Measurements from ENCODE around the gene UBXN6.
A peak's percentile ranks its signal among the peaks of the same experiment; 100 is the strongest.

The UBXN6 gene

DNA sequence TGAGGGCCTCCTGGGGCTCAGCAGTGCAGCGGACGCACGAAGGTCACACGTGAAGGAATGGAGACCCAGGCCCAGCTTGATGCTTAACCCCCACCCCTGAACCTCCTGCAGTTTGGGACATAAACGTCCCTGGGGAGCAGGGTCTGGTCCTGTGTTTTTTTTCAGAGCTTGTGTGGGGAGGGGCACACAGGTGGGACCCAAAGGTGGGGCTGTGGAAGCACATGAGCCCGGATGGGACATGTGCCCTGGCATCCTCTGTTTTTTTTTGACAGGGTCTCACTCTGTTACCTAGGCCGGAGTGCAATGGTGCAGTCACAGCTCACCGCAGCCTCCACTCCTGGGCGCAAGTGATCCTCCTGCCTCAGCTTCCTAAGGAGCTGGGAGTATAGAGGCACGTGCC is 20.5 kb downstream of the UBXN6 start:
- no peak for DNase-seq

DNA sequence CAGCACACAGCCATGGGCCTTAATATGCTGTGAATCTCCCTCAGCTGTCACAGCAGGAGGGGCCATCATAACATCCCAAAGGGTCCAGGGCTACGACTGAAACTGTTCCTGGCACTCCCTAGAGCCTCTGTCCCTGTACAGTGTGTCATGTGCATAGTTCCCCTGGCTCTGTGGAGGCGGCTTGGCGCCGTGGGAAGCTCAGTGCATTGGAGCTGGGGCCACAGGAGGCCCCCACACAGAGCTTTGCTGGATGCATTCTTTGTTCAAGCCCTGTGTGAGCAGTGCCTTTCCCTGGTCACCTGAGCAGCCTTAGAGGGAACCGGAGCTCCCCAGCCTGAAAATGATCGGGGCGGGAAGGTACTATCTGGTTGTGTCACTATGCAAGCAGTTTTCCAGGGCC is 21.4 kb downstream of the UBXN6 start:
- no peak for DNase-seq

DNA sequence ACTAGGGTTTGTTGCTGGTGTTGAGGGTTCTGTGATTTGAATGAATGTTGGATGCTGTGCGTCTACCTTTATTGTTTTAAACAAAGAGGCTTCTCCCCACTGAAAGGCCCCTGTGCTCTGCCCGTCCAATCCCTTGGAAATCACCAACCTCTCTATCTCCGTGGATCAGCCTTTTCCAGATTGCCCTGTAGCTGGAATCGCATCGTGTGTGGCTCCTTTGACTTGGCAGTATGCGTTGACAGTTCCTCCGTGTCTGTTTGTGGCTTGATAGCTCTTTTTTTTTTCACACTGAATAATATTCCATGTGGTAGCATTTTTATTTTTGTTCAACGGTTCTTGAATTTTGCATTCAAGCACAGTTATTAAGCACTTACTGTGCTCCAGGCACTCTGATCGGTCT is 23.2 kb downstream of the UBXN6 start:
- no peak for DNase-seq

DNA sequence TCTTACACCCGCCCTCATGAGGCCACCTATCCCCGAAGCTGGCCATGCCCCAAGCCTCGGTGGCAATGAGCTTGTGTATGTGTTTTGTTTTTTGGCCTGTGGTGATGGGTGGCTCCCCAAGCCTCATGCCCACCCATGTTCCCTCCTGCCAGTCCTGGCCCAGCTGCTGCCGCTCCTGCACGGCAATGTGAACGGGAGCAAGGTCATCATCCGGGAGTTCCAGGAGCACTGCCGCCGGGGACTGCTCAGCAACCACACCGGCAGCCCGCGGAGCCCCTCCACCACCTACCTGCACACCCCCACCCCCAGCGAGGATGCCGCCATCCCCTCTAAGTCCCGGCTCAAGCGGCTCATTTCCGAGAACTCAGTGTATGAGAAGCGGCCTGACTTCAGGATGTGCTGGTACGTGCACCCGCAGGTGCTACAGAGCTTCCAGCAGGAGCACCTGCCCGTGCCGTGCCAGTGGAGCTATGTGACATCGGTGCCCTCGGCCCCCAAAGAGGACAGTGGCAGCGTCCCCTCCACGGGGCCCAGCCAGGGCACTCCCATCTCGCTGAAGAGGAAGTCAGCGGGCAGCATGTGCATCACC is 24.6 kb downstream of the UBXN6 start:
- DNase-seq, result no peak

DNA sequence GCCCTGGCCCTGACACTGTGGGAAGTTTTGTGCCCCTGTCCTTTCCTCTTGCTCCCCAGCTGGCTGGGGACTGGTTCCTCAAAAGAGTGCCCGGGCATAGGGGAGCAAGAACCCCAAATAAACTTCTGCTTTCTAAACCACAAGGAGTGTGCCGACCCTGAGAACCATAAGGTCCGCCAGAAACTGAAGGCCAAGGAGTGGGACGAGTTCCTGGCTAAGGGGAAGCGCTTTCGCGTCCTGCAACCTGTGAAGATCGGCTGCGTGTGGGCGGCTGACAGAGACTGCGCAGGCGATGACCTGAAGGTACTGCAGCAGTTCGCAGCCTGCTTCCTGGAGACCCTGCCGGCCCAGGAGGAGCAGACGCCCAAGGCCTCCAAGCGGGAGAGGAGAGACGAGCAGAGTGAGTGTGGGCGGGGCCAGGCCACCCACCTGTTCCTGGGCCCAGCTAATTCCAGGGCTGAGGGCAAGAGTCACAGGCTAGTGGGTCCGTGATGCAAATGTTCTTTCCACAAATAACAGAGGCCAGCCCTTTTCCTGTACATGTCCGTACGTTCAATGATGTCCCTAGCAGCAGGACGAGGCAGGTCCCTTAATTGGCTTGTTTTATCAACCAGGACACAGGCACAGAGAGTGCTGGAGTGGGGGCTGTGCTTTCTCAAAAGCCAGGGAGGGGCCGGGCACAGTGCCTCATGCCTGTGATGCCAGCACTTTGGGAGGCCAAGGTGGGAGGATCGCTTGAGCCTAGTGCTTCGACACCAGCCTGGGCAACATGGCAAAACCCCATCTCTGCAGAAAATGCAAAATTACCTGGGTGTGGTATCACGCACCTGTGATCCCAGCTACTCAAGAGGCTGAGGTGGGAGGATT is 25.6 kb downstream of the UBXN6 start:
- no peak for DNase-seq

DNA sequence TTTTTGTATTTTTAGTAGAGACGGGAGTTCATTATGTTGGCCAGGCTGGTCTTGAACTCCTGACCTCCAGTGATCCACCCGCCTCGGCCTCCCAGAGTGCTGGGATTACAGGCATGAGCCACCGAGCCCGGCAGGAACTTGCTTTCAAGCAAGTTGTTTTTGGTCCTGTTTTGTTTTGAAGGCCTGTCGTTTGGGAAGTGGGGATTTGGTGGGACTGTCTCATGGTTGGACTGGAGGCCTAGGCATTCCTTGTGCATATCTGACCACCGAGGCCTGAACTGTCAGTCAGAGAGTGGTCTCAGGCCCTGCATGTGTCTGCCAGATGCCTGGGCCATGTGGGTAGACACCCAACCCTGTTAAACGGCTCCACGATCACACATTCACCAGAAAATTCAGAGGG is 26.3 kb downstream of the UBXN6 start:
- no peak for DNase-seq

DNA sequence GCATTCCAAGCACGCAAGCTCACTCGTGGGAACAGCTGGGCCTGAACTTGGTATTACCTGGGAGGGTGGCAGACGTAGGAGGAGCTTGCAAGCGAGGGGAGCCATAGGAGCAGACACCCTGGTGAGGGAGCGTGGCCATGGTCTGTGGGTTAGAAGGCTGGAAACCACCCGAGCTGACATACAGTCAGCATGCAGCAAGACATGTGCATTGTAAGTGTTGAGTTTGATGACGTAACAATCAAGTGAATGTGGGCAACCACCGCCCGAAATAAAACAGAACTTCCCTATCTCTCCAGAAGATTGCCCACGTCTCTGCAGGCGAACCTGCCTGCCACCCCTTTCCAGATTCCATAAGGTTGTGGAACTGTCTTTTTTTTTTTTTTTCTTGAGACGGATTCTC is 26.8 kb downstream of the UBXN6 start:
- DNase-seq, result no peak

DNA sequence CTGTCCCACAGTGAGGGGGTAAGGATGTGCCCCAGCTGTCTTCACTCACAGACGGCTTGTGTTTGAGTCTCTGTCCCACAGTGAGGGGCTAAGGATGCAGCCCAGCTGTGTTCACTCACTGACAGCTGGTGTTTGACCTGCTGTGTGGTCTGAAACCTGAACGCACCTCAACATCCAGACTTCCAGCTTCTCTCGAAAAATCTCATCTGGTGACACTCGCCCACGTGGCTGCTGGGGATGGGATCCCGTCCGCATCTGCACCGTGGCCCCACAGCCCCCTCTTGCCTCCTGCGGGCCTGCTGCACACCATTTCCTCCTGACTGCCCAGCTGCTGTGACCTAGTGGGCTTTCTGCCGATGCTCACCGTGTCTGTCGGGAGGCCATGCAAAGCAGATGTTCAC is 27.8 kb downstream of the UBXN6 start:
- DNase-seq, result no peak

DNA sequence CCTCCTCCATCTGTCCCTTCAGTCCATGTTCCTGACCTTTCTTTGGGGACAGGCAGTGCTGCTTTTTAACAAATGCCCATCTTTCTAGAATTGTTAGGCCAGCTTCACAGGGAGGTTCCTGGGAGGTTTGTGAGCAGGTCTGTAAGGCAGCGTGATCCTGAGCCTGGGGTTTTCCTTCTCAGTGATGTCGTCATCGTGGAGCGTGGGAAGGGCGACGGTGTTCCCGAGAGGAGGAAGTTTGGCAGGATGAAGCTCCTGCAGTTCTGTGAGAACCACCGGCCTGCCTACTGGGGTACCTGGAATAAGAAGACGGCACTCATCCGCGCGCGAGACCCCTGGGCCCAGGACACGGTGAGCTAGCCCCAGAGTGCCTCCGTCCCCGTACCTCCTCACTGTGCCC is 28.3 kb downstream of the UBXN6 start:
- DNase-seq, result no peak

DNA sequence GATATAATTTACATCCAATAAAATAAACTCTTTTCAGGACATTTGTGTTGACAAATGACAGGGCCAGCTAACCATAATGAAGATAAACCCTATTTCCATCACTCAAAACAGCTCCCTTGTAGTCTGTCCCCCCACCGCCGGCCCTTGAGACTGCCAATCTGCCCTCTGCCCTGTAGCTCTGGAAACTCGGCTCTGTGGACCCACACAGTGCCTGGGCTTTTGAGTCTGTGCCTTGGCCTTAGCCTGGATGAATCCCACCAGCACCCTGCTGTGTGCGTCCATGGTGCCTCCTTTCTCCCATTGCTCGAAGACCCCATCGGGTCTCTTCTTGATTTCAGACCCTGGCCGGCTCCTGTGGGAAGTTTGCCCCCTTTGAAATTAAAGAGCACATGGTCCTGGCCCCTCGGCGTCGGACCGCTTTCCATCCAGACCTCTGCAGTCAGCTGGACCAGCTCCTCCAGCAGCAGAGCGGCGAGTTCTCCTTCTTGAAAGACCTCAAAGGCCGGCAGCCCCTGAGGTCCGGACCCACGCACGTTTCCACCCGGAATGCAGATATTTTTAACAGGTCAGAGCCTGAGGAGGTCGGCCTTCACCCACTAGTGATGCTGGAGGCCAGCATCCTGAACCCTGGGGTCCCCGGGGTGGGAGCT is 29.1 kb downstream of the UBXN6 start:
- DNase-seq, result no peak

DNA sequence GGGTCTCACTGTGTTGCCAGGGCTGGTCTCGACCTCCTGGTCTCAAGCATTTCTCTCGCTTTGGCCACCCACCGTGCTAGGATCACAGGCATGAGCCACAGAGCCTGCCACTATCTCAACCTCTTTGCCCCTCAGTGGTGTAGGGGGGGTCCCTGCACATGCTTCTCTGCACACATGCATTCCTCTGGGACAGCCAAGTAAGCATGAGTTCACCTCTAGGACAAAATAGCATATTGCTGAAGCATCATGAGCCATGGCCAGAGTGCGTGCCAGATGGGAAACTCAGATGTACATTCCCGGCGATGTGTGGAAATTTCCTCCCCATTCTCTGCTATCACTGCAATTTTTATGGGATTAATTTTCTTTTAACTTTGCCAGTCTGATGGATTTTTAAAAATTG is 32.1 kb downstream of the UBXN6 start:
- no peak for DNase-seq

DNA sequence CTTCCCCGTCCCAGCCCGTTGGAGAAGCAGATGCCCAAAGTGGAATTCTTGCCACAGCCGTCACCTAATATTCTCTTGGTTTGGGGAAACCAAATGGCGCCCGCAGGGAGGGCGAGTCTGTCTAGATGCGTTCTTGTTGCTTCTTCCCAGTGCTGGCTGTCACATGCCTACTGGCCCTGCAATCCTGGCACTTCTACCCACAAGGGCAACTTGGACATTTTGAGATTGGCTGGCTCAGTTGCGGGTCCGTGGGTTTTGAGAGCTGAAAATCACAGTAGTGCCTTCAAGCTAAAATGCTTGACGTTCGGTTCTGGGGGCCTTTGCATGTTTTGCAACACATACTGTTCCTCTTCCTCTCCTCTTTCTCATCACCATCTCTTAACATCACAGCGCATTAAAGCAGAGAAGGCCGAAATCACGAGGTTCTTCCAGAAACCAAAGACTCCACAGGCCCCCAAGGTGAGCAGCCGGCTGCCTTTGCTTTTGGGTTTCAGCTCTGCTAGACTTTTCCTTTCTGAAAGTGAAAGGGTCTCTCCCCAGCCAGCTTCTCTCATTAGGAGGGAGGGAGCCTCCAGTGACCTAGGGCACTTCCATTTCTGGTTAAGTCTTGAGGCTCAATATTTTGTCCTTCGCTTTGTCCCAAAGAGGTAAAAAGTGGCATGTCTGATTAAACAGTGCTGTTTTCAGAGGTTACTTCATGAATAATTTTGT is 34.0 kb downstream of the UBXN6 start:
- no peak for DNase-seq

DNA sequence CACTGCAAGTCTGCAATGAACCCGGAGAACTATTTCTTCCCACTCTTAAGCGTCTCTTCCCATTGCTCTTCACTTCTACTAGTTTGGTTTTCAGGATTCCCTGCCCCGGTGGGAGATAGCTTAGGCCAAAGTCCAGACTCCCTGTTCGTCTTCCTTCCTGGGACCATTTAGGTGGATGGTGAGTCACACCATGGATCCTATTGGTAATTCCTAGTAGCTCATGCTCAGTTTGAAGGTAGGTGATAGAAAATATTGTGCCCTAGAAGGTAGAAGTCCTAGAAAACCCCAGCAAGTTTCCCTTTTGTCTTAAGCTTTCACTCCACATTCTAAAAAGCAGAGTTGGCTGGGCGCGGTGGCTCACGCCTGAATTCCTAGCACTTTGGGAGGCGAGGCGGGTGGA is 41.3 kb downstream of the UBXN6 start:
- DNase-seq, result no peak

DNA sequence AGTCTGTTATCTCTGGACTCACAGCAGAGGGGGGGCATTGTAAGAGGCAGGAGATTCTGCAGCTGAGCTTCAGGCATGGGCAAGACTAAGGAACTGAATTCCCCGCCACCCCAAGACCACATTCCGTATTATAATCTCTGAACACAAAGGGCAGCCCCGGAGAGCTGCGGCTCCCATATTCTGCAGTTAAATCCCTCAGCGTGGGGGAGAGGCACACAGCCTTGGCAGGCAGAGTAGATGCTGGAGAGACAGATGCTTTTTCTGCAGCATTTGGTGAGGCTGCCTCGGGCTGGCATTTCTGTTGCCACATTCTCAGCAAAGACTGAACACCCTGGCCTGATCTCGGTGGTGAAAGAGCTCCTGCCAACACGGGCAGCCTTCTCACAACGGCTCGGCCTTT is 42.2 kb downstream of the UBXN6 start:
- no peak for DNase-seq

DNA sequence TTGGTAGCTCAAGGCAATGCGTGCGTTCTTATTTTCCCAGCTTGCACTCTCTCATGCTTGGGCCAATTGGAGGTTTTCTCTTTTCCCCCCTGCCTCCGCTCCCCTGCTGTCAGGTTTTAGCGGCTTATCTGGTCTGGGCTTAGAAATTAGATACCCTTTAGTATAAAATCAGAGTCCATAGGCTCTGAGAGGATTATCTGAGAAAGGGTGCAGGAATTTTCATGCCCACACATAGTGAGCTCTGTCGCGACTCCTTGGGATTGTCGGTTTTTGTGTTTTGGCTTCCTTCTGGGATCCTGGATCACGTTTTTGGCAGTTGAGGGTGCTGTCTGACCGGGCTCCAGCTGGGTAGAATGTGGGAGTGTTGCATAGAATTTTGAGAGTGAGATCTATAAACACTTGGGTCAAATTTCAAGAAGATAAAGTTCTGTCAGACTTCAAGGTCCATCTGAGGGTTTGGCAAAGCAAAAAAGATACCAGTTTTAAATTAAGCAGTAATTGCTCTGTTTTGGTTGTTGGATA is 42.7 kb downstream of the UBXN6 start:
- no peak for DNase-seq

DNA sequence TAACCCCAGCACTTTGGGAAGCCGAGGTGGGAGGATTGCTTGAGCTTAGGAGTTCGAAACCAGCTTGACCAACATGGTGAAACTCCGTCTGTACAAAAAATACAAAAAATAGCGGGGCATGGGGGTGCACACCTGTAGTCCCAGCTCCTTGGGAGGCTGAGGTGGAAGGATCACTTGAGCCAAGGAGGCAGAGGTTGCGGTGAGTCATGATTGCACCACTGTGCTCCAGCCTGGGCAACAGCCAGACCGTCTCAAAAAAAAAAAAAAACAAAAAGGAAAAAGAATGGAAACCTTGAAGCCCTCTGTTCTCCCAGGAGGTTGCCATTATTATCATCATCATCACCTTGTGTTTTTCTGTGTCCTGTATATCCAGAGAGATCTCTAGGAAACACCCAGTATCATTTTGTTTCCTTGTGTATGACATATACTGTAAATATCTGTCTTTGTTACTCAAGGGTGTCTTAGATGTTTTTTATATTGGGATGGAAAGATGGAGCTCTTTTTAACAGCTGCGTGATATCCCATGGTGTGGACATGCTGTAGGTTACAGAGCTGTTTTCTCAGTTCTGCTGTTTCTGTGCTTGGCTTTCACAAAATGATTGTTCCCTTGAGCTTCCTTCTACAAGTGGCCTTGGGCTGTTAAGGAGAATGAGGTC is 43.3 kb downstream of the UBXN6 start:
- no peak for DNase-seq

DNA sequence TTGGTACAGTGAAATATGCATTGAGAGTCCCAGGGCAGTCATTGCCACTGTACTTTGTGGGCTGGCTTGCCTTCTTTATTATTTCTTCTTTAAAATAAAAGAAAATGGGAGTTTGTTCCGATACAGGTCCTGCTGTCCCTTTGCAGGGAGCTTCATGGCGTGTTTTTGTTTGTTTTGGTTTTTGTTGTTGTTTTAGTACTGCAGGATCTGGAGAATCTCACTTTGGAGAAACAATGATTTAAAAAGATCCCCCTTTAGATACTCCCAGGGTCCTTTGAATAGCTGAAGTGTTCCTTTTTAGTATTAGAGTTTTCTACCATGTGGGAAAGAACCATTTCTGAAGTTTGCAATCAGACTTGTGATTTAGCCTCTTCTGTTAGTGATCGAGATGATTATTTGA is 44.0 kb downstream of the UBXN6 start:
- DNase-seq, result no peak

DNA sequence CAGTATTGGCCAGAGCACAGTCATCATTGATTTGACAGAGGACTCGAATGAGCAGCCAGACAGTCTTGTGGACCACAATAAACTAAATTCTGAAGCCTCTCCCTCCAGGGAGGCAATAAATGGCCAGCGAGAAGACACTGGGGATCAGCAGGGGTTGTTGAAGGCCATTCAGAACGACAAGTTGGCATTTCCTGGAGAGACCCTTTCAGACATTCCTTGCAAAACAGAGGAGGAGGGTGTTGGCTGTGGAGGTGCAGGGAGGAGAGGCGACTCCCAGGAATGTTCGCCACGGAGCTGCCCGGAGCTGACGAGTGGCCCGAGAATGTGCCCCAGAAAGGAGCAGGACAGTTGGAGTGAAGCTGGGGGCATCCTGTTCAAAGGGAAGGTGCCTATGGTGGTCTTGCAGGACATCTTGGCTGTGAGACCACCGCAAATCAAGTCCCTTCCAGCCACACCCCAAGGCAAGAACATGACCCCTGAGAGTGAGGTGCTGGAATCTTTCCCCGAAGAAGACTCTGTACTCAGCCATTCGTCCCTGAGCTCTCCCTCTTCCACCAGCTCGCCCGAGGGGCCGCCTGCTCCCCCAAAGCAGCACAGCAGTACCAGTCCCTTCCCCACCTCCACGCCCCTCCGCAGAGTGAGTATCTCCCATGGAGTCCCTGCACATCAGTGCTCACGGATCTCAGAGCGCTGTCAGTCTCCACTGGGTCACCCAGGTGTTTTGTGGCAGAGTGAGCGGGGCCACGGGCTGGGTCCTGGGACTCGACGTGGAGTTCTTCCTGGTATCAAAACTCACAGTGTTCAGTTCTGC is 48.3 kb downstream of the UBXN6 start:
- no peak for DNase-seq

DNA sequence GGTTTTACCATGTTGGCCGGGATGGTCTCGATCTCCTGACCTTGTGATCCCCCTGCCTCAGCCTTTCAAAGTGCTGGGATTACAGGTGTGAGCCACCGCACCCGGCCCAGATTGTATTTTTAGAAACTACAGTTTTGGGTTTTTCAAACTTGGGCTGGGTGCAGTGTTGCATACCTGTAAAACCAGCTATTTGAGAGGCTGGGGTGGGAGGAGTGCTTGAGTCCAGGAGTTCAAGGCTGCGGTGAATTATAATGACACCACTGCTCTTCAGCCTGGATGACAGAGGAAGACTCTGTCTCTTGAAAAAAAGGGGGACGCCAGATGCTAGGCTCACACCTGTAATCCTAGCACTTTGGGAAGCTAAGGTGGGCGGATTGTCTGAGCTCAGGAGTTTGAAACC is 51.0 kb downstream of the UBXN6 start:
- DNase-seq, result no peak

DNA sequence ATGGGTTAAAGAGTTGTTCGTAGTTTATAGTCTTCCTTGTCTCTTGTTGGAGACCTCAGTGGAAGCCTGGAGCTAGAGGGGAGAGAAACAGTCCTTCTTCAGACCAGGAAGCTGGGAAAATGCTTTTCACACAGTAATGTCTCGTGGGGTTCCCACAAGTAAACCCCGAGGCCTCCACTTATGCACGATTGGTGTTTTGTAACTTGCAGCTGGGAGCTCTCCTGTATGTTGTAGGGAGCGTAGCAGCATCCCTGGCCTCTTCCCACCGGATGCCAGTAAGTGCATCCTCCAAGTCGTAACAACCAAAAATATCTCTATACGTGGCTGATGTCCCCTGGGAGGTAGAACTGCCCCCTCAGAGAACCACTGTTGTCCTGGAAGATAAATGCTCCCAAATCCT is 51.6 kb downstream of the UBXN6 start:
- no peak for DNase-seq

DNA sequence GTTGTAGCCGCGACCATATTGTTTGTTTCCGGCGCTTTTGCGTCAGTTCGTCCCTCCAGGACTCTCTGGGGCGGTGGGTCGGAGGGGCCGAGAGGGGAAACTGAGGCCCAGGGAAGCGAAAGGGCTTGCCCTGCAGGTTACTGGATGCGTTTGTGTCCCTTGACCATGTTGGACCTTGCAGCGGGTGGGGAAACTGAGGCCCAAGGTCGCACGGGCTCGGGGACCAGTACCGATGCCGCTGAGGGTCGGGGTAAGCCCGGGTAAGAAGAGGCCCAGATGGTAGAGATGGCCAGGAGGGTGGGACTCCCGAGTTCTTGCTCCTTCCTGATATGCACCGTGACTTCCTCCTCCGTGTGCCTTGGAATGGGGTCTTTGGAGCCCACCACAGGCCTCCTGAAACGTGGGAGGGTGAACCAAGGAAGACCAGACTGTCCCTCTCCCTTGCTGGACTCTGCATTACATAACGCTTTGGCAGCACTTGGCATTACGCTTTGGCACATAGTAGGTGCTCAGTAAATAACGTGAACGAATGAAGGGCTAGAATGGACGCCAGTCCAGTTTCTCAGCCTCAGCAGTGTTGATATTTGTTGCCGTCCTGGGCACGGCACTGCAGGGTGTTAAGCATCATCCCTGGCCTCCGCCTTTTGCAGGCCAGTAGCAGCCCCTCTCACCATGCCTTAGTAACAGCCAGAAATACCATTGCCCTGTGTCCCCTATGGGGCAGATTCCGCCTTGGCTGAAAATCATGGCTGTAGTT is 54.4 kb downstream of the UBXN6 start:
- DNase-seq, result peak; percentile 23
